ENCODE measurements around the gene MSRB3.

Gene MSRB3

GRCh38 chr12:65458718-65459117 is 180.2 kb downstream of the MSRB3 start:
- no peak for TF ChIP-seq CTCF (IDR thresholded peaks at IDR 0.05)
- Histone ChIP-seq H3K4me2 (ENCODE audit: low read length) (no peak overlapping the region), H3K27ac (no peak overlapping the region), H3K9me3 (ENCODE audit: control insufficient read depth, low read length) (no peaks in the 10 kb centered on the region), H3K4me1 (no peaks in the 10 kb centered on the region), H3K79me2 (no peaks in the 10 kb centered on the region), H3K9ac (no peak overlapping the region), H3K27me3 (ENCODE audit: control insufficient read depth, insufficient read depth, low read length) (no peaks in the 10 kb centered on the region), H3K4me3 (ENCODE audit: low read depth, low read length) (no peak overlapping the region), H3K36me3 (ENCODE audit: control insufficient read depth, insufficient read depth, low read length) (no peaks in the 10 kb centered on the region), H2AFZ (no peak overlapping the region)

- Histone ChIP-seq H2AFZ (no peak overlapping the region), H3K36me3 (ENCODE audit: control insufficient read depth, insufficient read depth, low read length) (no peaks in the 10 kb centered on the region), H3K27me3 (ENCODE audit: control insufficient read depth, insufficient read depth, low read length) (no peaks in the 10 kb centered on the region), H3K4me2 (ENCODE audit: low read length) (no peak overlapping the region), H3K4me1 (no peaks in the 10 kb centered on the region), H3K9me3 (ENCODE audit: control insufficient read depth, low read length) (no peaks in the 10 kb centered on the region), H3K79me2 (no peaks in the 10 kb centered on the region), H3K27ac (no peak overlapping the region), H3K9ac (no peak overlapping the region), H3K4me3 (ENCODE audit: low read depth, low read length) (no peak overlapping the region)
- no peak for TF ChIP-seq CTCF (IDR thresholded peaks at IDR 0.05)
Observed at GRCh38 chr12:65459545-65459944, 181.1 kb downstream of the MSRB3 start.

DNA sequence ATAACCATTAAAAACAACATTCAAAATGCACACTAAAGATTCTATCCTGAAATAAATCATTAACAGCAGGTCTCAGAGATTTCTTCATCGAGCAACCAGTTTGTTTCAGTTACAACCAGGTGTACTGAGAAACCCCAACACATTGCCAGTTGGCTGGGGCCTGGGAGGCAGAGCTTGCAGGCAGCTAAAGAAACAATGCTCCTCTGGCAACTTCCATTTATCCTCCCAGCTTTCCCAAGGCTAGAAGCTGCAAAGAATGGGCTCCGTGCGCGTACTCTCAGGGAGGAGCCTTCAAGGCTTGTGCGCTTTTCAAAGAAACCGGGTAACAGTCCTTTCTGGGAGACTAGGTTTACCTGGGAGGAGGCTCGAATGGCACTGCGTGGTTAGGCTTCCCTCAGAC is 181.6 kb downstream of the MSRB3 start:
- Histone ChIP-seq H3K9me3 (ENCODE audit: control insufficient read depth, low read length) (no peaks in the 10 kb centered on the region), H3K4me1 (no peaks in the 10 kb centered on the region), H2AFZ (no peak overlapping the region), H3K79me2 (no peaks in the 10 kb centered on the region), H3K27ac (no peak overlapping the region), H3K27me3 (ENCODE audit: control insufficient read depth, insufficient read depth, low read length) (no peaks in the 10 kb centered on the region), H3K36me3 (ENCODE audit: control insufficient read depth, insufficient read depth, low read length) (no peaks in the 10 kb centered on the region), H3K9ac (no peak overlapping the region), H3K4me3 (ENCODE audit: low read depth, low read length) (no peak overlapping the region), H3K4me2 (ENCODE audit: low read length) (no peak overlapping the region)
- no peak for TF ChIP-seq CTCF (IDR thresholded peaks at IDR 0.05)

GRCh38 chr12:65461017-65461416 is 182.5 kb downstream of the MSRB3 start:
- H3K9ac ChIP-seq = no peak overlapping the region
- no peaks in the 10 kb centered on the region for H3K79me2 ChIP-seq
- H3K9me3 ChIP-seq (ENCODE audit: control insufficient read depth, low read length) = no peaks in the 10 kb centered on the region
- no peak overlapping the region for H3K4me3 ChIP-seq (ENCODE audit: low read depth, low read length)
- H3K4me1 ChIP-seq = no peaks in the 10 kb centered on the region
- no peaks in the 10 kb centered on the region for H3K27me3 ChIP-seq (ENCODE audit: control insufficient read depth, insufficient read depth, low read length)
- H2AFZ ChIP-seq = no peak overlapping the region
- TF ChIP-seq CTCF (IDR thresholded peaks at IDR 0.05) = no peak
- H3K27ac ChIP-seq = no peak overlapping the region
- H3K4me2 ChIP-seq (ENCODE audit: low read length) = no peak overlapping the region
- no peaks in the 10 kb centered on the region for H3K36me3 ChIP-seq (ENCODE audit: control insufficient read depth, insufficient read depth, low read length)

DNA sequence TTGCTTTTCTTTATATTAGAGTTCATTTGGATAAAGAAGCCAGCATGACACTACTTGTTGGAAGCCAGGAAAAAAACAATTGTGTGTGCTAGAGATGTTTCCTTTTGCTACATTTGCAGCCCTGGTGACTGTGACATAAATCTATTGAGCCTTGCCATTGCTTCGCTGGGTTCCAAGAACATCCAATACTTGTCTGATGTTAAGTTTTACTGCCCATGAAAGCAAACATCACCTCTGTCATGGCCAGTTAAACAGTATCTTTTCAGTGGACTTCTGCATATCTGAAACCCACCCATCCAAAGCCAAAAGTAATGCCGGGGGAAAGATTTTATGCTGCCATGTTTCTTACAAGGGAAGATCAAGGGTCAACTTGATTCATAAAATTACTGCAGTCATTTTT is 184.0 kb downstream of the MSRB3 start:
- H3K27ac ChIP-seq = no peak overlapping the region
- no peak overlapping the region for H2AFZ ChIP-seq
- H3K9ac ChIP-seq = no peak overlapping the region
- TF ChIP-seq CTCF (IDR thresholded peaks at IDR 0.05) = no peak
- H3K4me3 ChIP-seq (ENCODE audit: low read depth, low read length) = no peak overlapping the region
- H3K4me1 ChIP-seq = no peaks in the 10 kb centered on the region
- no peaks in the 10 kb centered on the region for H3K27me3 ChIP-seq (ENCODE audit: control insufficient read depth, insufficient read depth, low read length)
- H3K9me3 ChIP-seq (ENCODE audit: control insufficient read depth, low read length) = no peaks in the 10 kb centered on the region
- H3K36me3 ChIP-seq (ENCODE audit: control insufficient read depth, insufficient read depth, low read length) = no peaks in the 10 kb centered on the region
- H3K4me2 ChIP-seq (ENCODE audit: low read length) = no peak overlapping the region
- no peaks in the 10 kb centered on the region for H3K79me2 ChIP-seq
